Endothelial cell of umbilical vein (primary cell): Measurements from ENCODE around the gene KCNMB2. TPM values are rescaled to one million over a fixed set of nuclear protein-coding genes. Genes with fewer than 3 reads are reported as not detected.

Experiments used
- BruUV-seq: library from RNA; stranded (reverse); fragments of 400-500 nt; replicated peaks from 2 replicates; lab custom pipeline; 2021; lab: Mats Ljungman, UMichigan
- CTCF ChIA-PET: fragments of 300-600, 350-600 bp; sonication (Branson Sonifier 250); formaldehyde crosslinking; loops from one replicate; lab custom pipeline; 2021; ENCODE audit warnings: antibody characterized with exemption, inconsistent platforms; lab: Charles Lee
- POLR2A ChIA-PET: fragments of 300-600, 350-600 bp; sonication (Branson Sonifier 250); formaldehyde crosslinking; loops from one replicate; lab custom pipeline; 2021; ENCODE audit warnings: antibody characterized with exemption, inconsistent platforms; lab: Charles Lee
- DNase-seq: peaks from one replicate; pipeline ENCODE4 v3.0.0-alpha.2; 2011; ENCODE audit warnings: low read depth, low spot score
- FAIRE-seq: peaks from 2 replicates; lab custom pipeline; 2011; peaks lifted over from hg19 to GRCh38; lab: Jason Lieb, UNC
- H2AFZ ChIP-seq: 2 replicates; pipeline ENCODE4 v1.6.0; 2012; ENCODE audit warnings: low read depth, low read length, control low read depth, inconsistent platforms
- H3K27ac ChIP-seq: 2 replicates; pipeline ENCODE4 v1.5.1; 2011; ENCODE audit warnings: low read depth, mild to moderate bottlenecking, control low read depth, low read length, moderate library complexity; ENCODE audit not compliant: insufficient read depth
- H3K27me3 ChIP-seq, 2 experiments: 2 replicates each; pipeline versions ENCODE4 v1.6.0 to v1.6.1; 2011; ENCODE audit warnings: low read length in 2 of 2, mixed read lengths in 1 of 2; ENCODE audit not compliant: control insufficient read depth in 2 of 2, insufficient read depth in 2 of 2
- H3K36me3 ChIP-seq, 2 experiments: 2 replicates in 1 of 2; 3 replicates in 1 of 2; pipeline ENCODE4 v1.5.1; 2011; ENCODE audit warnings: low read length in 2 of 2, mild to moderate bottlenecking in 1 of 2, moderate library complexity in 1 of 2; ENCODE audit not compliant: control insufficient read depth in 2 of 2, insufficient read depth in 2 of 2; ENCODE audit errors: extremely low read depth in 1 of 2
- H3K4me1 ChIP-seq: 3 replicates; pipeline ENCODE4 v1.5.1; 2011; ENCODE audit warnings: mild to moderate bottlenecking, low read length; ENCODE audit not compliant: control insufficient read depth, insufficient read depth; ENCODE audit errors: extremely low read depth
- H3K4me2 ChIP-seq: 2 replicates; pipeline ENCODE4 v1.6.1; 2011; ENCODE audit warnings: low read length, control low read depth, mixed read lengths; ENCODE audit not compliant: insufficient read depth
- H3K4me3 ChIP-seq, 3 experiments: fragments of 200-600 bp in 1 of 3; sonication (generic), shearing (Covaris generic) in 1 of 3; replicated peaks in 1 of 3; 2 replicates each; pipeline ENCODE4 v1.5.1; 2011 to 2016; ENCODE audit warnings: control low read depth in 3 of 3, low read length in 3 of 3, mild to moderate bottlenecking in 2 of 3, inconsistent platforms in 1 of 3, low read depth in 1 of 3, moderate library complexity in 1 of 3; ENCODE audit not compliant: insufficient read depth in 1 of 3
- H3K79me2 ChIP-seq: 2 replicates; pipeline ENCODE4 v1.6.0; 2012; ENCODE audit warnings: low read length, inconsistent platforms; ENCODE audit not compliant: control insufficient read depth, insufficient read depth
- H3K9ac ChIP-seq: replicated peaks from 2 replicates; pipeline ENCODE3; 2011; ENCODE audit warnings: low read length, control low read depth; ENCODE audit not compliant: insufficient read depth; ENCODE audit errors: extremely low read depth
- H3K9me1 ChIP-seq: replicated peaks from 3 replicates; pipeline ENCODE4 v1.6.0; 2011; ENCODE audit warnings: mild to moderate bottlenecking, low read length; ENCODE audit not compliant: control insufficient read depth, insufficient read depth; ENCODE audit errors: extremely low read depth
- H3K9me3 ChIP-seq: replicated peaks from 2 replicates; pipeline ENCODE4 v1.5.1; 2012; ENCODE audit warnings: low read length, inconsistent platforms; ENCODE audit not compliant: control insufficient read depth, insufficient read depth
- H4K20me1 ChIP-seq: replicated peaks from 2 replicates; pipeline ENCODE3; 2011; ENCODE audit warnings: mild to moderate bottlenecking, low read length; ENCODE audit not compliant: control insufficient read depth, insufficient read depth; ENCODE audit errors: extremely low read depth
- EZH2 ChIP-seq: IDR thresholded peaks from 2 replicates; pipeline ENCODE4 v1.6.1; 2012; ENCODE audit warnings: borderline replicate concordance, low read depth, mild to moderate bottlenecking, moderate library complexity, low read length, inconsistent platforms; ENCODE audit not compliant: severe bottlenecking
- GATA2 ChIP-seq: IDR thresholded peaks from 2 replicates; pipeline ENCODE4 v1.7.0; 2011; ENCODE audit warnings: low read depth, mild to moderate bottlenecking, moderate library complexity, mixed read lengths, low read length; ENCODE audit not compliant: insufficient read length, insufficient read depth
- JUN ChIP-seq: IDR thresholded peaks from 2 replicates; pipeline ENCODE4 v1.6.1; 2011; ENCODE audit warnings: borderline replicate concordance, low read depth; ENCODE audit not compliant: insufficient read length, insufficient read depth
- MYC ChIP-seq: IDR thresholded peaks from one replicate; pipeline ENCODE4 v1.6.1; 2011; ENCODE audit warnings: mild to moderate bottlenecking, low read depth, low read length
- POLR2A ChIP-seq: IDR thresholded peaks from 2 replicates; pipeline ENCODE4 v1.6.1; 2012; ENCODE audit warnings: low read depth, mild to moderate bottlenecking, control low read depth, low read length
- POLR2AphosphoS5 ChIP-seq: IDR thresholded peaks from 2 replicates; pipeline ENCODE4 v1.6.1; 2012; ENCODE audit warnings: low read depth, mild to moderate bottlenecking, control low read depth, low read length, moderate library complexity; ENCODE audit not compliant: insufficient read depth
- dilution Hi-C: fragments of 300-500 bp; cut with MboI; formaldehyde crosslinking; loops from one replicate; pipeline ENCODE4 v1.15.0; 2019; ENCODE audit warnings: low sequenced_read_pairs; ENCODE audit not compliant: extremely low pct_ligation_motif_present
- intact Hi-C: fragments of 100-400 bp; cut with micrococcal nuclease; formaldehyde crosslinking; loops from one replicate; pipeline ENCODE4 v1.10.0; 2022
- polyA plus RNA-seq, 4 experiments: library from polyadenylated mRNA; depleted of rRNA in 3 of 4; stranded (reverse) in 3 of 4; unstranded in 1 of 4; fragments of >200 nt; gene quantifications; 2 replicates each; pipeline versions ENCODE4 v1.2.1 to v1.2.3, GENCODE V29; 2011 to 2012; ENCODE audit warnings: missing spikeins in 1 of 4
- total RNA-seq: library from RNA; stranded (reverse); gene quantifications from 2 replicates; pipeline ENCODE4 v1.2.3, GENCODE V29; 2021

KCNMB2 gene
- total and polyA plus RNA-seq, 2 donors (not counting 3 experiments of a cell fraction or from before 2014, with no cell fraction given), result not detected

GRCh38 chr3:178517665-178518334 lies 18.4 kb upstream of the KCNMB2 start:
- no peak overlapping the region for H3K4me3 ChIP-seq
- no peaks in the 10 kb centered on the region for H3K36me3 ChIP-seq
- H3K9ac ChIP-seq, result no peak overlapping the region
- intact Hi-C loops, result no loop called here
- DNase-seq (no peak), FAIRE-seq (no peak)
- H2AFZ ChIP-seq, result no peak overlapping the region
- peaks cover 16% of the 10 kb centered on the region for H3K4me1 ChIP-seq
- H3K4me2 ChIP-seq, result no peak overlapping the region
- no peaks in the 10 kb centered on the region for H4K20me1 ChIP-seq
- dilution Hi-C loops, result no loop called here
- no peak for TF ChIP-seq MYC
- TF ChIP-seq GATA2, result no peak
- no peak for TF ChIP-seq POLR2A
- TF ChIP-seq POLR2AphosphoS5, result no peak
- no peak for TF ChIP-seq JUN
- CTCF ChIA-PET, result no interaction called here
- no peaks in the 10 kb centered on the region for H3K9me3 ChIP-seq
- no peaks in the 10 kb centered on the region for H3K27me3 ChIP-seq
- no TSS peak for BruUV-seq
- no peak overlapping the region for H3K27ac ChIP-seq
- POLR2A ChIA-PET, result no interaction called here
- no peaks in the 10 kb centered on the region for H3K79me2 ChIP-seq
- H3K9me1 ChIP-seq, result no peaks in the 10 kb centered on the region

- ChIA-PET CTCF (interaction anchor here (1.1 kb wide), 2 partner anchors 14 to 30 kb away, joined by 3 read pairs; no protein-coding TSS in a partner anchor), POLR2A (no interaction called here)
- Histone ChIP-seq H3K9ac (no peak overlapping the region), H3K4me3 (no peak overlapping the region), H2AFZ (peak overlapping the region; percentile 4), H3K79me2 (no peaks in the 10 kb centered on the region), H3K36me3 (no peaks in the 10 kb centered on the region), H3K9me1 (no peaks in the 10 kb centered on the region), H3K9me3 (no peaks in the 10 kb centered on the region), H3K27ac (no peak overlapping the region), H3K4me1 (peaks cover 5% of the 10 kb centered on the region), H4K20me1 (no peaks in the 10 kb centered on the region), H3K4me2 (no peak overlapping the region), H3K27me3 (no peaks in the 10 kb centered on the region)
- dilution Hi-C loops, result no loop called here
- intact Hi-C loops, result no loop called here
- DNase-seq, result peak; percentile 9
- no peak for TF ChIP-seq EZH2
- BruUV-seq, result no TSS peak
- peak; percentile 12 for FAIRE-seq
These were observed 17.4 kb upstream of the KCNMB2 start for GRCh38 chr3:178518660-178519396.
